K562 (cell line): ENCODE measurements around the gene OR4D9. TPM values are rescaled to one million over a fixed set of nuclear protein-coding genes. Genes with fewer than 3 reads are reported as not detected.

Source experiments
- ATAC-seq: fragments of 200-7000 bp; cut with Tn5 transposase; 3 replicates; pipeline ENCODE4 v1.9.1; 2020; ENCODE audit warnings: moderate library complexity
- BruUV-seq: library from RNA; stranded (reverse); fragments of 400-500 nt; replicated peaks from 2 replicates; lab custom pipeline; 2021; lab: Mats Ljungman, UMichigan
- CTCF ChIA-PET: fragments of 300-600 bp; formaldehyde crosslinking; extraction: SDS; loops from one replicate; lab custom pipeline; 2021; ENCODE audit warnings: low intra/inter-chr PET ratio; lab: Yijun Ruan, JAX
- POLR2A ChIA-PET: fragments of 300-600, 350-650 bp; sonication (Branson Sonifier 250); formaldehyde crosslinking; extraction: SDS; loops from one replicate; lab custom pipeline; 2021; ENCODE audit warnings: antibody characterized with exemption, inconsistent platforms; lab: Yijun Ruan, JAX
- DNase-seq, 4 experiments: peaks; one replicate each; pipeline versions ENCODE4 v3.0.0 to v3.0.0-alpha.2; 2011 to 2018; ENCODE audit warnings: low spot score in 3 of 4, mixed read lengths in 3 of 4; ENCODE audit errors: extremely low read depth in 1 of 4
- FAIRE-seq: peaks from 2 replicates; lab custom pipeline; 2011; peaks lifted over from hg19 to GRCh38; lab: Jason Lieb, UNC
- H2AFZ ChIP-seq: 2 replicates; pipeline ENCODE4 v1.6.0; 2011; ENCODE audit warnings: low read depth, low read length, control low read depth, inconsistent platforms
- H3K27ac ChIP-seq: fragments of 200-600 bp; 3 replicates; pipeline ENCODE4 v1.8.0; 2011; ENCODE audit warnings: low read depth, mild to moderate bottlenecking, control low read depth, inconsistent platforms, low read length, moderate library complexity, mixed read lengths; ENCODE audit errors: extremely low read depth
- H3K27me3 ChIP-seq, 2 experiments: fragments of 300-600 bp in 1 of 2; 2 replicates in 1 of 2; 3 replicates in 1 of 2; pipeline versions ENCODE4 v1.6.0 to v1.8.0; 2011; ENCODE audit warnings: inconsistent platforms in 2 of 2, low read length in 2 of 2, mild to moderate bottlenecking in 1 of 2, mixed read lengths in 1 of 2, moderate library complexity in 1 of 2; ENCODE audit not compliant: control insufficient read depth in 2 of 2, insufficient read depth in 2 of 2
- H3K36me3 ChIP-seq: fragments of 300-600 bp; 3 replicates; pipeline ENCODE4 v1.8.0; 2011; ENCODE audit warnings: mild to moderate bottlenecking, low read length, inconsistent platforms; ENCODE audit not compliant: control insufficient read depth, insufficient read depth
- H3K4me1 ChIP-seq, 2 experiments: fragments of 200-600 bp in 1 of 2; replicated peaks in 1 of 2; 2 replicates in 1 of 2; 3 replicates in 1 of 2; pipeline versions ENCODE4 v1.5.1 to v1.8.0; 2011; ENCODE audit warnings: inconsistent platforms in 2 of 2, low read length in 2 of 2, mild to moderate bottlenecking in 1 of 2, mixed read lengths in 1 of 2, moderate library complexity in 1 of 2; ENCODE audit not compliant: control insufficient read depth in 2 of 2, insufficient read depth in 2 of 2
- H3K4me2 ChIP-seq: 2 replicates; pipeline ENCODE4 v1.6.1; 2011; ENCODE audit warnings: low read length, control low read depth, inconsistent platforms, mixed read lengths; ENCODE audit not compliant: insufficient read depth
- H3K4me3 ChIP-seq: fragments of 200-600 bp; sonication (generic), shearing (Covaris generic); 2 replicates; pipeline ENCODE4 v1.5.1; 2016; ENCODE audit warnings: control low read depth, inconsistent platforms
- H3K79me2 ChIP-seq: fragments of 200-600 bp; 3 replicates; pipeline ENCODE4 v1.8.0; 2011; ENCODE audit warnings: low read length, inconsistent platforms; ENCODE audit not compliant: control insufficient read depth, insufficient read depth
- H3K9ac ChIP-seq, 2 experiments: 2 replicates each; pipeline versions ENCODE4 v1.6.0 to v1.6.1; 2011; ENCODE audit warnings: low read depth in 2 of 2, low read length in 2 of 2, control low read depth in 1 of 2, inconsistent platforms in 1 of 2, mild to moderate bottlenecking in 1 of 2, mixed read lengths in 1 of 2; ENCODE audit not compliant: insufficient read depth in 1 of 2
- H3K9me1 ChIP-seq: one replicate; pipeline ENCODE4 v1.6.0; 2011; ENCODE audit warnings: inconsistent platforms, mild to moderate bottlenecking, low read length, moderate library complexity; ENCODE audit not compliant: control insufficient read depth, insufficient read depth
- H3K9me3 ChIP-seq: replicated peaks from 2 replicates; pipeline ENCODE4 v1.5.1; 2011; ENCODE audit warnings: low read depth, low read length, inconsistent platforms; ENCODE audit not compliant: control insufficient read depth, insufficient read depth
- H4K20me1 ChIP-seq: replicated peaks from 2 replicates; pipeline ENCODE4 v1.6.1; 2011; ENCODE audit warnings: low read length, inconsistent platforms, mixed read lengths; ENCODE audit not compliant: control insufficient read depth, insufficient read depth
- GTF3C2 ChIP-seq: IDR thresholded peaks from 3 replicates; pipeline ENCODE4 v1.6.1; 2011; ENCODE audit warnings: borderline replicate concordance, mild to moderate bottlenecking, moderate library complexity; ENCODE audit not compliant: insufficient read length; ENCODE audit errors: extremely low read depth
- MTA1 ChIP-seq: fragments of 450-650 bp; IDR thresholded peaks from 2 replicates; pipeline ENCODE4 v1.6.1; 2017; ENCODE audit warnings: borderline replicate concordance
- NFATC3 ChIP-seq: fragments of 450-650 bp; IDR thresholded peaks from 2 replicates; pipeline ENCODE4 v1.6.1; 2017; ENCODE audit warnings: mild to moderate bottlenecking
- THAP7 ChIP-seq: fragments of 250-450 bp; sonication (Bioruptor Pico); IDR thresholded peaks from 2 replicates; pipeline ENCODE4 v1.5.0; 2021
- ZBTB5 ChIP-seq: fragments of 450-650 bp; IDR thresholded peaks from 2 replicates; pipeline ENCODE4 v1.6.1; 2017; ENCODE audit warnings: antibody characterized with exemption
- ZFP91 ChIP-seq: sonication (generic); formaldehyde crosslinking; IDR thresholded peaks from 2 replicates; pipeline ENCODE4 v1.8.0; 2022; ENCODE audit warnings: mild to moderate bottlenecking, missing genetic modification reagents
- ZNF431 ChIP-seq: sonication (generic); formaldehyde crosslinking; IDR thresholded peaks from 2 replicates; pipeline ENCODE4 v1.8.0; 2022; ENCODE audit warnings: mild to moderate bottlenecking, missing genetic modification reagents
- WGBS: fragments of 100-300 bp; shearing (Covaris generic); methylation state at CpG from one replicate; pipeline ENCODE4 v1.1.6; 2016; ENCODE audit warnings: low coverage, mixed read lengths; ENCODE audit not compliant: insufficient coverage; ENCODE audit errors: missing lambda C conversion rate; 5-methylcytosine and 5-hydroxymethylcytosine counted together
- in situ Hi-C: fragments of 300-500 bp; cut with MboI; formaldehyde crosslinking; loops from 4 replicates; pipeline ENCODE4 v1.15.0; 2018; ENCODE audit warnings: inconsistent platforms, mixed read lengths
- intact Hi-C: fragments of 100-400 bp; cut with micrococcal nuclease; formaldehyde crosslinking; loops from 2 replicates; pipeline ENCODE4 v1.14.2; 2022
- polyA plus RNA-seq, 8 experiments: library from polyadenylated mRNA; depleted of rRNA in 4 of 8; stranded (reverse) in 5 of 8; unstranded in 3 of 8; fragments of >200 nt; fragmentation: Nextera tagmentation in 2 of 8; fragmentation: Illumina TruSeq in 1 of 8; extraction: Ambion mirVana in 2 of 8; extraction: Trizol in 1 of 8; gene quantifications; 2 replicates each; pipeline versions ENCODE4 v1.2.1 to v1.2.3, GENCODE V29; 2011 to 2014; ENCODE audit warnings: inconsistent platforms in 1 of 8, missing spikeins in 1 of 8
- total RNA-seq, 7 experiments: library from RNA; depleted of rRNA in 6 of 7; stranded (reverse); fragments of >200 nt in 6 of 7; fragmentation: Illumina TruSeq in 2 of 7; extraction: Trizol in 2 of 7; gene quantifications; 2 replicates each; pipeline versions ENCODE4 v1.2.1 to v1.2.3, GENCODE V29; 2011 to 2021; ENCODE audit warnings: low replicate concordance in 1 of 7

OR4D9 gene
- total and polyA plus RNA-seq, 9 of the 15 experiments (the other 6 are each of a cell fraction or from before 2014, with no cell fraction given), result not detected

- no peaks in the 10 kb centered on the region for H3K36me3 ChIP-seq
- no peak for DNase-seq
- no peak for FAIRE-seq
- peaks cover 6 to 12% of the 10 kb centered on the region in 2 experiments; a peak in 3 of 5 replicates for H3K27me3 ChIP-seq
- H3K27ac ChIP-seq, result no peak within 1 kb of the TSS
- H3K4me2 ChIP-seq, result no peak within 1 kb of the TSS
- ChIA-PET CTCF (no interaction called here), POLR2A (no interaction called here)
- H3K4me3 ChIP-seq, result no peak within 1 kb of the TSS
- H4K20me1 ChIP-seq, result no peaks in the 10 kb centered on the region
- no TSS peak for BruUV-seq
- H3K9me3 ChIP-seq, result no peaks in the 10 kb centered on the region
- H2AFZ ChIP-seq, result no peak within 1 kb of the TSS
- no peaks in the 10 kb centered on the region for H3K9me1 ChIP-seq
- H3K4me1 ChIP-seq, result no peaks in the 10 kb centered on the region
- no peaks in the 10 kb centered on the region for H3K79me2 ChIP-seq
- intact Hi-C loops, result no loop called here
- TF ChIP-seq GTF3C2, result no peak
- no peak for ATAC-seq
- no peak within 1 kb of the TSS for H3K9ac ChIP-seq
- in situ Hi-C loops, result no loop called here
Measured at GRCh38 chr11:59473015-59473414, 38.3 kb upstream of the OR4D9 start, which contains the start of gene OR4D10. TSS of gene OR4D10 (plus strand) at chr11:59473315. CDS start at chr11:59477430, 4,115 bp downstream.

GRCh38 chr11:59475176-59475575, 36.2 kb upstream of the OR4D9 start:
- POLR2A ChIA-PET, result interaction anchor here (0.9 kb wide), 1 partner anchor 11 kb away, joined by 3 read pairs; no protein-coding TSS in a partner anchor
- intact Hi-C loops, result no loop called here
- TF ChIP-seq ZNF431 (CRISPR knock-in tag), result no peak
- TF ChIP-seq ZBTB5, result no peak
- no peak for TF ChIP-seq THAP7 (CRISPR knock-in tag)
- no peak for TF ChIP-seq ZFP91 (CRISPR knock-in tag)
- no peak for TF ChIP-seq MTA1
- TF ChIP-seq NFATC3, result no peak

More at GRCh38 chr11:59475176-59475575, 36.2 kb upstream of the OR4D9 start:
- Histone ChIP-seq H3K9ac (no peak overlapping the region), H2AFZ (no peak overlapping the region), H3K79me2 (no peaks in the 10 kb centered on the region), H3K36me3 (no peaks in the 10 kb centered on the region), H3K9me3 (no peaks in the 10 kb centered on the region), H3K27me3 (peaks cover 6 to 12% of the 10 kb centered on the region in 2 experiments; a peak in 3 of 5 replicates), H3K27ac (no peak overlapping the region), H3K4me3 (no peak overlapping the region), H4K20me1 (no peaks in the 10 kb centered on the region), H3K9me1 (no peaks in the 10 kb centered on the region), H3K4me1 (no peaks in the 10 kb centered on the region), H3K4me2 (no peak overlapping the region)
- no peak for DNase-seq
- 7% methylated on average over 9 of the region's 9 CpGs for WGBS
- BruUV-seq, result no TSS peak
- in situ Hi-C loops, result no loop called here
- CTCF ChIA-PET, result no interaction called here
- ATAC-seq, result no peak
- no peak for FAIRE-seq
